ENCODE measurements around the gene MPPED1.

The MPPED1 gene

GRCh38 chr22:43550024-43550620, 138.3 kb downstream of the MPPED1 start:
- DNase-seq: no peak

GRCh38 chr22:43550672-43551071, 138.9 kb downstream of the MPPED1 start:
- no peak for DNase-seq

- DNase-seq: no peak
These were observed 141.8 kb downstream of the MPPED1 start for GRCh38 chr22:43553451-43554258.

GRCh38 chr22:43554259-43554636, 142.4 kb downstream of the MPPED1 start:
- no peak for DNase-seq

GRCh38 chr22:43554694-43555365, 143.0 kb downstream of the MPPED1 start:
- no peak for DNase-seq

GRCh38 chr22:43555561-43556515, 144.0 kb downstream of the MPPED1 start:
- DNase-seq: no peak

Measured in inflammatory macrophage (primary cell).